GM12891 (cell line): ENCODE results near the gene CCDC17.

ENCODE experiments used
- DNase-seq: peaks from one replicate; pipeline ENCODE4 v3.0.0; 2011; ENCODE audit warnings: low spot score; ENCODE audit not compliant: insufficient read length
- FAIRE-seq: peaks from 2 replicates; lab custom pipeline; 2011; peaks lifted over from hg19 to GRCh38; lab: Jason Lieb, UNC
- PAX5 ChIP-seq: IDR thresholded peaks from 2 replicates; pipeline ENCODE4 v1.6.1; 2011; ENCODE audit warnings: low read length, moderate library complexity, mild to moderate bottlenecking; ENCODE audit not compliant: insufficient read depth, severe bottlenecking
- POLR2A ChIP-seq: IDR thresholded peaks from 2 replicates; pipeline ENCODE4 v1.6.1; 2011; ENCODE audit warnings: low read depth, low read length, control low read depth
- POLR2AphosphoS5 ChIP-seq: IDR thresholded peaks from 2 replicates; pipeline ENCODE4 v1.6.1; 2011; ENCODE audit warnings: low read depth, low read length, control low read depth
- POU2F2 ChIP-seq: IDR thresholded peaks from 2 replicates; pipeline ENCODE4 v1.6.1; 2011; ENCODE audit warnings: low read depth, mild to moderate bottlenecking, control low read depth, low read length, moderate library complexity
- SPI1 ChIP-seq: IDR thresholded peaks from 2 replicates; pipeline ENCODE4 v1.6.1; 2011; ENCODE audit warnings: low read depth, low read length, control low read depth
- TAF1 ChIP-seq: IDR thresholded peaks from 2 replicates; pipeline ENCODE4 v1.6.1; 2011; ENCODE audit warnings: low read depth, low read length, control low read depth

CCDC17 gene

DNA sequence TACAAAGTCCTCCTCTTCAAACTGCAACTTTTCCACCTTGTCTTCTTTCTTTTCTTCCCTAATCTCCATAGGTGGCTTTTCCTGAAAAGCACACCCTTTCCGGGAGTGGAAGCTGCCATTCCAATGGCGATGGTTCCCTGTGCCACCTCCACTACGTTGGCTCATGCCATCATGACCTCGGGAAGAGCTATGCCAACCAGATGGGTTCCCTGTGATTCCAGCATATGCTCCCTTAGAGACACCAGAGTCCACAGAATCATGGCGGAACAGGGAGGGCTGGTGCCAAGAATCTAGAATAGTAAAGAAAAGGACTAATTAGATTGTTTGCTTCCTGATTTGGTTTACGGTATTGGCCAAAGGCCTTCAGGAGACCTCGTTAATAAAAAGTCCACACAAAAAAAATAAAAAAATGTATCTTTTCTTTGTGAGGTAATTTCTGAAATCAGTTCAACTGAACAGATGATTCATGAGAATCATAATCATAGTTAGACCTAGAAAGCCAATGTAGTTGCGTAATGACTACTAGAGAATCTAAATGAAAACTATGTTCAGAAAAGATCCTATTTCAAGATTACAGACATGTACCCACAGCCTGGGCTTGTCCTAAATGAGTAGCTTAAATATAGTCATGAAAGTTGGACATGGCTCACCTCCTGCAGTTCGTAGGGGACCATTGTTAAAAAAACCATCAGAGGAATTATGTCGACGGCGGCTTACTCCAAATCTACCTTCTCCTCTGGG lies 30.9 kb upstream of the CCDC17 start:
- DNase-seq (no peak), FAIRE-seq (no peak)
- no peak for TF ChIP-seq PAX5
- TF ChIP-seq TAF1, result no peak
- no peak for TF ChIP-seq SPI1
- no peak for TF ChIP-seq POU2F2
- TF ChIP-seq POLR2A, result no peak
- TF ChIP-seq POLR2AphosphoS5, result no peak

DNA sequence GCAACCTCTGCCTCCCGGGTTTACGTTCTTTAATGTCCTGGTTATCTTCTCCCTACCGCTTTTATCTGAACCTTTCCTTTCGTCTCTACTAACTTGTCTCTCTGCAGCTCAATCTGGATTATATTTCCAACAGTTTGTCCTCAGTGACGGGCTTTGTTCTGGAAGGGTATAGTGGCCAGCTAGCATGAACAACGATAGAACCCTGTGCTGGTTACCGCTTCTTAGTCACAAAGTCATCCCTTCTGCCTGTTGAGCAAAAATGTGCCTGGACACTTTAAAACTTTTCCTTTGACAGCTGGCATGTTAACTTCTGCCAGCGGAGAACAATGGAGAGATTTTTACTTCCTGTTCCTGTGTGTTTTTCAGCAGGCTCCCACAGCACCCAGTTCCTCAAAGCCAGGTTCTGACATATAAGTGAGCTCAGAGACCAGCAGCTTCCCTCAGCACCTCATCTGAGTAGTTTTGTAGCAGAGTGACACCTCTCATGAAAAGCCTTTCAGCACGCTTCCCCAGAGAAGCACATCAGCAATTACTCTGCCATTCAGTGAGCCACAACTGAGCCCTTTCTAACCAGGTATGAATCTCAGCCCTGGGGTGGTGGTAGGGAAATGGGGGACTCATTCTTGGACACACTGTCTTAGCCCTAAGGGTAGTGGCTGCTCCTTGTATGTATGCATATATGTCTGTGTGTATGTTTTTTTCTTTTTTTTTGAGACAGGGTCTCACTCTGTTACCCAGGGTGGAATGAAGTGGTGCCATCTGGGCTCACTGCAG lies 23.6 kb upstream of the CCDC17 start:
- no peak for FAIRE-seq
- 0 out of 2 replicates have a peak, but pooled peaks have one; percentile 51 for TF ChIP-seq POLR2A
- TF ChIP-seq POLR2AphosphoS5, result no peak
- TF ChIP-seq PAX5, result no peak

GRCh38 chr1:45644661-45645060 lies 20.8 kb upstream of the CCDC17 start:
- no peak for TF ChIP-seq POLR2AphosphoS5
- no peak for TF ChIP-seq PAX5
- no peak for TF ChIP-seq SPI1
- no peak for TF ChIP-seq POU2F2
- TF ChIP-seq POLR2A, result no peak
- TF ChIP-seq TAF1, result no peak
- FAIRE-seq (no peak), DNase-seq (no peak)

More for the DNA sequence above, 23.6 kb upstream of the CCDC17 start:
- no peak for DNase-seq

- FAIRE-seq, result no peak
- DNase-seq, result no peak
- no peak for TF ChIP-seq POLR2AphosphoS5
- no peak for TF ChIP-seq SPI1
- TF ChIP-seq POLR2A, result no peak
- TF ChIP-seq TAF1, result no peak
- TF ChIP-seq POU2F2, result no peak
- TF ChIP-seq PAX5, result no peak
These were observed 20.1 kb upstream of the CCDC17 start for GRCh38 chr1:45643978-45644377.

- no peak for FAIRE-seq
- DNase-seq, result no peak
- TF ChIP-seq SPI1 (no peak), POU2F2 (no peak), POLR2A (no peak), TAF1 (no peak), POLR2AphosphoS5 (no peak), PAX5 (no peak)
These were observed 19.5 kb upstream of the CCDC17 start for GRCh38 chr1:45643321-45643720.

DNA sequence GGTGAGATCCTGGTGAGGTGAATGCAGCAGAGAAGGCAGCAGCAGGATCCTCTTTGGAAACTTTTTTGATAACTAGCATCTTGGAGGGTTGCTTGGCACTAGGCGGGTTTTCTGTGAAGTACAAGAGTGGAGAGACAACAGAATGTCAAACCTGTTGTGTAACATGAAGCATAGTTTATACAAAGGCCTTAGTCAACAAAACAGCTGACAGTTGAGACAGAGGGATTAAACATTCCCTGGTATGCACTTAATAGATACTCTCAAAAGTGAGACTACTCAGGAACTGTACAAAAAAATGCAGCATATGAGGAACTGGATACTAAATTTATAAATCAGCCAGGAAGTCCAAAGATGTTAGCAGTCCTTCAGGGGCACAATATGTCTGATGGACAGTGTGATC lies 16.4 kb upstream of the CCDC17 start:
- TF ChIP-seq PAX5, result no peak
- TF ChIP-seq POLR2A, result no peak
- no peak for TF ChIP-seq POLR2AphosphoS5
- no peak for TF ChIP-seq TAF1
- TF ChIP-seq POU2F2, result no peak
- no peak for TF ChIP-seq SPI1
- DNase-seq, result no peak
- FAIRE-seq, result no peak

- TF ChIP-seq POLR2AphosphoS5 (no peak), PAX5 (no peak), POU2F2 (no peak), SPI1 (no peak), TAF1 (no peak), POLR2A (no peak)
- FAIRE-seq (no peak), DNase-seq (no peak)
These were observed 11.4 kb upstream of the CCDC17 start for GRCh38 chr1:45635211-45635610.

DNA sequence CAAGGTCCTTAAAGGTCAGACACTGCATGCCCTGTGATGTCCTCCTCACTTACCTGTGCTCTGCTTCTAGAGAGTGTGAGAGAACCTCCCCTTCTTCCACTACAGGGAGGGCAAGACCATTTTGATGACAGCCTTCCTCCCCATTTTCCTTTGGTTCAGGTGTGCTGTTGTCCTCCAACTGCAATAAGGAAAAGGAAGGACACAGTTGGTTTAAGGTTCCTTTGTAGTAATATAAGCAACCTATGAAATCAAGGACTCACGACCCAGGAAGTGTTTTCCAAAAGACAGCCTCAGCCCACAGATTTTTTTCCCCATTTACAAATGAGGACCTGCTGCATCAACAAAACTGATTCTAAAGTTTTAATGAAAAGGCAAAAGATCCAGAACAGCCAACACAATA lies 6.6 kb upstream of the CCDC17 start:
- TF ChIP-seq PAX5, result no peak
- no peak for TF ChIP-seq SPI1
- TF ChIP-seq POLR2A, result no peak
- no peak for TF ChIP-seq POLR2AphosphoS5
- TF ChIP-seq TAF1, result no peak
- TF ChIP-seq POU2F2, result no peak
- FAIRE-seq, result no peak

GRCh38 chr1:45629035-45629434 lies 5.2 kb upstream of the CCDC17 start:
- TF ChIP-seq TAF1, result no peak
- no peak for TF ChIP-seq POU2F2
- TF ChIP-seq POLR2AphosphoS5, result no peak
- no peak for TF ChIP-seq SPI1
- TF ChIP-seq POLR2A, result no peak
- TF ChIP-seq PAX5, result no peak
- DNase-seq, result no peak
- no peak for FAIRE-seq

More for the DNA sequence above, 6.6 kb upstream of the CCDC17 start:
- DNase-seq, result no peak
